ENCODE data around the gene FAM135A. TPM values are rescaled to one million over a fixed set of nuclear protein-coding genes. Genes with fewer than 3 reads are reported as not detected.

FAM135A gene
- total RNA-seq, 2 donors from 2014 or later = 36.4 to 54.8 TPM

GRCh38 chr6:70415660-70416059, 2.4 kb downstream of the FAM135A start:
- Histone ChIP-seq H3K4me1 (peaks cover 3% of the 10 kb centered on the region), H3K9me3 (no peaks in the 10 kb centered on the region), H3K4me3 (peak overlapping the region; percentile 87), H3K27ac (no peak overlapping the region), H3K9ac (ENCODE audit: low read depth in 2 of 2, low read length in 2 of 2) (no peak overlapping the region), H3K27me3 (no peaks in the 10 kb centered on the region), H3K36me3 (no peaks in the 10 kb centered on the region)
- intact Hi-C loops (cut with DNase I) = loop anchor here (10.0 kb wide), 1 partner anchor 259 kb away; no protein-coding TSS in a partner anchor
- DNase-seq = no peak
- TF ChIP-seq CTCF (IDR thresholded peaks at IDR 0.05) = no peak

GRCh38 chr6:70421509-70421908, 8.2 kb downstream of the FAM135A start:
- Histone ChIP-seq H3K27ac (no peak overlapping the region), H3K36me3 (no peaks in the 10 kb centered on the region), H3K27me3 (no peaks in the 10 kb centered on the region), H3K9me3 (no peaks in the 10 kb centered on the region), H3K4me3 (no peak overlapping the region), H3K4me1 (no peaks in the 10 kb centered on the region), H3K9ac (ENCODE audit: low read depth in 2 of 2, low read length in 2 of 2) (no peak overlapping the region)
- intact Hi-C loops (cut with DNase I) = no loop called here
- no peak for DNase-seq
- TF ChIP-seq CTCF (IDR thresholded peaks at IDR 0.05) = no peak

GRCh38 chr6:70423189-70424134, 10.2 kb downstream of the FAM135A start:
- Histone ChIP-seq H3K9ac (ENCODE audit: low read depth in 2 of 2, low read length in 2 of 2) (no peak overlapping the region), H3K27ac (no peak overlapping the region), H3K9me3 (no peaks in the 10 kb centered on the region), H3K4me3 (no peak overlapping the region), H3K36me3 (no peaks in the 10 kb centered on the region), H3K27me3 (no peaks in the 10 kb centered on the region), H3K4me1 (no peaks in the 10 kb centered on the region)
- TF ChIP-seq CTCF (IDR thresholded peaks at IDR 0.05) = no peak
- DNase-seq = no peak
- intact Hi-C loops (cut with DNase I) = no loop called here

- Histone ChIP-seq H3K4me3 (no peak overlapping the region), H3K27ac (no peak overlapping the region), H3K36me3 (peaks cover 6% of the 10 kb centered on the region), H3K9me3 (no peaks in the 10 kb centered on the region), H3K9ac (ENCODE audit: low read depth in 2 of 2, low read length in 2 of 2) (no peak overlapping the region), H3K27me3 (no peaks in the 10 kb centered on the region), H3K4me1 (no peaks in the 10 kb centered on the region)
- DNase-seq = no peak
- intact Hi-C loops (cut with DNase I) = no loop called here
- TF ChIP-seq CTCF (IDR thresholded peaks at IDR 0.05) = no peak
Measured at GRCh38 chr6:70424291-70424690, 11.0 kb downstream of the FAM135A start.

GRCh38 chr6:70436320-70436719, 23.0 kb downstream of the FAM135A start:
- DNase-seq = no peak
- Histone ChIP-seq H3K9ac (ENCODE audit: low read depth in 2 of 2, low read length in 2 of 2) (no peak overlapping the region), H3K36me3 (no peaks in the 10 kb centered on the region), H3K27ac (no peak overlapping the region), H3K9me3 (no peaks in the 10 kb centered on the region), H3K4me3 (no peak overlapping the region), H3K27me3 (no peaks in the 10 kb centered on the region), H3K4me1 (no peaks in the 10 kb centered on the region)
- no peak for TF ChIP-seq CTCF (IDR thresholded peaks at IDR 0.05)
- intact Hi-C loops (cut with DNase I) = no loop called here

Measured in colonic mucosa (tissue), 4 donors.